Lower leg skin (tissue), 4 donors: Measurements from ENCODE around the gene C5orf46. TPM values are rescaled to one million over a fixed set of nuclear protein-coding genes. Genes with fewer than 3 reads are reported as not detected.

Experiments used
- DNase-seq, 2 donors: peaks; one replicate each; pipeline ENCODE4 v3.0.0-alpha.2; 2019; ENCODE audit warnings: low spot score in 2 of 2
- H3K4me3 ChIP-seq: fragments of 200-600 bp; sonication (generic); 2 replicates; pipeline ENCODE4 v1.5.1; 2017; ENCODE audit warnings: mild to moderate bottlenecking, low read depth; ENCODE audit not compliant: poor library complexity, severe bottlenecking
- CTCF ChIP-seq, 3 donors: fragments of 450-650 bp; IDR thresholded peaks; one replicate each; pipeline ENCODE4 v1.5.1; 2016; ENCODE audit warnings: antibody characterized with exemption in 3 of 3, mild to moderate bottlenecking in 3 of 3, moderate library complexity in 2 of 3
- POLR2A ChIP-seq, 2 donors: fragments of 450-650 bp; IDR thresholded peaks; one replicate each; pipeline ENCODE4 v1.6.1; 2016 to 2017; ENCODE audit warnings: antibody characterized with exemption in 2 of 2, mild to moderate bottlenecking in 1 of 2, moderate library complexity in 1 of 2
- WGBS, 2 donors: methylation state at CpG; one replicate each; pipeline ENCODE4 v1.1.5; 2018; 5-methylcytosine and 5-hydroxymethylcytosine counted together
- intact Hi-C: fragments of 100-400 bp; cut with DNase I; formaldehyde crosslinking; loops from one replicate; pipeline ENCODE4 v1.15.0; 2023; ENCODE audit warnings: low total_unique reads
- total RNA-seq, 4 donors: library from RNA; depleted of rRNA; stranded (reverse); fragments of >200 nt; gene quantifications; one replicate each; pipeline ENCODE4 v1.1.0, GENCODE V29; 2016

Gene C5orf46
- total RNA-seq, 4 donors from 2014 or later, result 45.6 to 201 (median 139) TPM

GRCh38 chr5:147853372-147853987 lies 52.9 kb downstream of the C5orf46 start:
- no peak for DNase-seq
- intact Hi-C loops, result no loop called here
- 62 to 70% methylated on average over 3 of the region's 3 CpGs for WGBS, 2 donors
- TF ChIP-seq CTCF (IDR thresholded peaks at IDR 0.05), result no peak
- no peak for TF ChIP-seq POLR2A (IDR thresholded peaks at IDR 0.05)
- no peak overlapping the region for H3K4me3 ChIP-seq

DNA sequence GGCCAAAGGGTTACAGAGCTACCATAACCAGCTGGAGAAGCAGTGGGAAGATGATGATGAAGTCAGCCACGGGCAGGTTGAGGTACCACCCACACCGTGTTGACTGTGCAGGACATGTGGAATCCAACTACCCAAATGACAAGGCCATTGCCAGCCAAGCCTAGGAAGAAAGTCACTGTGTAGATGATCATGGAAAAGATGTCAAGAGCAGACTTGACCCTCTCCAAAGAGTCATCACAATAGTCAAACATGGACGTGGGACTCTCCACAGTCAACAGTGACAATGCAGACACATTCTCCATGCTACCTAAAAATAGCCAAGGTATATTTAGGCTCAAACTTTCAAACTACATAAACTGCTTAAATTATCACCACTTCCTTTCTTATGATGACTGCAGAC lies 54.0 kb downstream of the C5orf46 start:
- 52 to 69% methylated on average over 3 of the region's 3 CpGs for WGBS, 2 donors
- H3K4me3 ChIP-seq, result no peak overlapping the region
- intact Hi-C loops, result no loop called here
- no peak for TF ChIP-seq CTCF (IDR thresholded peaks at IDR 0.05)
- TF ChIP-seq POLR2A (IDR thresholded peaks at IDR 0.05), result no peak
- DNase-seq, result no peak

DNA sequence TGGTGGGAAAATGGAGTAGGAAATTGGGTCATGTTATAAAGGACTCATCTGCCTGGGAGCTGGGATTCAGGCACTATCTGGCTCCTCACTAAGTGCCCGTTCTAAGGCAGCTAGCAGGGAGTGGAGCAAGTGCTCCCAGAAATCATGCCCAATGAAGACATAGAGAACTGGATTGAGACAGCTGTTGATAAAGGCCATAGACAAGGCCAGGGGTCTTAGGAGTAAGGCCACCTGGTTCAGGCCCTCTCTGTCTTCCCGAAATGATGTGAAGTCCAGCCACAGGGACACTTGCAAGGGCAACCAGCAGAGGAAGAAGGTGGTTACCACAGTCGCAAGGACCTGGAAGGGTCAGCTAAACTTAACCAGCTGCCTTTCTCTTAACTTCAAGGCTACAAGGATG lies 54.8 kb downstream of the C5orf46 start:
- no peak overlapping the region for H3K4me3 ChIP-seq
- no peak for TF ChIP-seq POLR2A (IDR thresholded peaks at IDR 0.05)
- no peak for TF ChIP-seq CTCF (IDR thresholded peaks at IDR 0.05)
- WGBS, 2 donors, result 89 to 90% methylated on average over 3 of the region's 3 CpGs
- DNase-seq, result no peak
- intact Hi-C loops, result no loop called here

GRCh38 chr5:147849226-147849625 lies 57.1 kb downstream of the C5orf46 start:
- TF ChIP-seq POLR2A (IDR thresholded peaks at IDR 0.05) (no peak), CTCF (IDR thresholded peaks at IDR 0.05) (no peak)
- 42 to 61% methylated on average over 2 of the region's 2 CpGs for WGBS, 2 donors
- intact Hi-C loops, result no loop called here
- H3K4me3 ChIP-seq, result no peak overlapping the region
- no peak for DNase-seq

DNA sequence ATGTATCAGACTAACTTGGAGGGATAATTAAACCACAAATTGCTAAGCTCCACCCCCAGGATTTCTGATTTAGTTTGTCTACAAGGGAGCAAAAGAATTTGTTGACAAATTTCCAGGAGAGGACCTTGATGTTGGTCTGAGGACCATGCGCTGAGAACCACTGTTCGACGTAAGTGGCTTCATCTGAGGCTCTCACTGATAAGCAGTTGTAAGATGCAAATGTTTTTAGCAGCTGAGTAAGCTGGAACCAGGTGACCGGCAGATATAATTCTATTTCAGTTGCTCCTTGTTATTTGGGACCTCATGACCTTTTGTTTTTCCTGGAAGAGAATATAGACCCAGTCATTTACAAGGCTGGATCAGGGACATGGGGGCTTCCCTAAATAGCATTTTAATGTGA lies 60.7 kb downstream of the C5orf46 start:
- no peak for DNase-seq
- TF ChIP-seq CTCF (IDR thresholded peaks at IDR 0.05) (no peak), POLR2A (IDR thresholded peaks at IDR 0.05) (no peak)
- intact Hi-C loops, result no loop called here
- no peak overlapping the region for H3K4me3 ChIP-seq
- WGBS, 2 donors, result 78 to 95% methylated on average over 4 of the region's 4 CpGs

- no peak overlapping the region for H3K4me3 ChIP-seq
- intact Hi-C loops, result no loop called here
- WGBS, 2 donors, result 36 to 52% methylated on average over 3 of the region's 3 CpGs
- no peak for TF ChIP-seq POLR2A (IDR thresholded peaks at IDR 0.05)
- no peak for TF ChIP-seq CTCF (IDR thresholded peaks at IDR 0.05)
- no peak for DNase-seq
Observed at GRCh38 chr5:147844846-147845245, 61.5 kb downstream of the C5orf46 start.
